GM18858 (cell line): Measurements from ENCODE around the gene HEYL.
"Not testable (repeated sequence)": the region's sequence is repeated elsewhere in the genome, so short reads cannot be mapped to it uniquely, and the experiment has no call there.

Experiments used
- ATAC-seq: cut with Tn5 transposase; IDR thresholded peaks from one replicate; pipeline ENCODE4 v1.9.1; 2021; ENCODE audit not compliant: unreplicated experiment

The HEYL gene

GRCh38 chr1:39609618-39610331 is 29.7 kb downstream of the HEYL start:
- no peak for ATAC-seq

GRCh38 chr1:39608921-39609320 is 30.5 kb downstream of the HEYL start:
- ATAC-seq = no peak

- ATAC-seq = not testable (repeated sequence)
These were observed 35.8 kb downstream of the HEYL start for GRCh38 chr1:39603677-39604076.

- not testable (repeated sequence) for ATAC-seq
These were observed 37.7 kb downstream of the HEYL start for GRCh38 chr1:39601667-39602255.

GRCh38 chr1:39596163-39596562 is 43.3 kb downstream of the HEYL start:
- ATAC-seq = no peak

DNA sequence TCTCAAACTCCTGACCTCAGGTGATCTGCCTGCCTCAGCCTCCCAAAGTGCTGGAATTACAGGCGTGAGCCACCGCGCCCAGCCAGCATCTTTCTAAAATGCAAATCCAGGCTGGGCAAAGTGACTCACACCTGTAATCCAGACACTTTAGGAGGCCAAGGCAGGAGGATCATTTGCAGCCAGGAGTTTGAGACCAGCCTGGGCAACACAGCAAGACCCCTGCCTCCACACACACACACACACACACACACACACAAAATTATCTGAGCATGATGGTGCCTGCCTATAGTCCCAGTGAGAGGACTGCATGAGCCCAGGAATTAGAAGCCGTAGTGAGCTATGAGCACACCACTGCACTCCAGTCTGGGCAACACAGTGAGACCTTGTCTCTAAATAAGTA is 46.1 kb downstream of the HEYL start:
- no peak for ATAC-seq

DNA sequence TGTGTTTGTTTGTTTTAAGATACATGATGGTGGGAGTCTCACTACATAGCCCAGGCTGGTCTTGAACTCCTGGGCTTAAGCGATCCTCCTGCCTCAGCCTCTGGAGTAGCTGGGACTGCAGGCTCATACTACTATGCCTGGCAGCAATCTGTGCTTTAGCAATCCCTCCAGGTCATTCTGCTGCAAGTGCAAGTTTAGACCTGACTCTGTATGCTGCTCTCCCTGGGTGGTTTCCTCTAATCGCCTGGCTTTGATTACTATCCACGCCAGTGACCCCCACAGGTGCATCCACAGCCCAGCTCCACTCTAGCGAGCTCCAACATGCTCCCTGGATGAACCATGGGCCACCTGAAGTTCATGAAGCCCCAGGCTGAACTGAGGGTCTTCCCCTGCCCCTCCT is 47.4 kb downstream of the HEYL start:
- no peak for ATAC-seq

DNA sequence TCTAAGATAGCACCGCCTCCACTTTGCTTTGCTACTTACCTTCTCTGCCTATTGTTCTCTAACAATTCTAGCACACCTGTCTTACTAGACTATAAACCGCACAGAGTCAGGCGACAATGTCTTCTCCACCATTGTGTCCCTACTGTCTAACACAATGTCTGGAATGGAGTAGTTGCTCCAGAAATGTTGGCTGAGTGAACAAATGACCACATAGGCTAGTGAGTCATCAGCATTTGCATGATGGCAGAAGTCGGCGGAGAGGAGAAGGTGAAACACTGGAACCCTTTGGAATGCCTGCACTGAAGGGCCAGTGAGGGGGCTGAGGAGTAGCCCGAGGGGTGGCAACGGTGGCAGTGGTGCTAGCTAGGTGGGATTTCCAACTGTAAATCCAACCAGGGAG is 48.9 kb downstream of the HEYL start:
- ATAC-seq = no peak

- no peak for ATAC-seq
These were observed 53.5 kb downstream of the HEYL start for GRCh38 chr1:39585933-39586332.

GRCh38 chr1:39576016-39576657 is 63.3 kb downstream of the HEYL start:
- ATAC-seq = no peak

GRCh38 chr1:39575191-39576015 is 64.0 kb downstream of the HEYL start:
- ATAC-seq = no peak

DNA sequence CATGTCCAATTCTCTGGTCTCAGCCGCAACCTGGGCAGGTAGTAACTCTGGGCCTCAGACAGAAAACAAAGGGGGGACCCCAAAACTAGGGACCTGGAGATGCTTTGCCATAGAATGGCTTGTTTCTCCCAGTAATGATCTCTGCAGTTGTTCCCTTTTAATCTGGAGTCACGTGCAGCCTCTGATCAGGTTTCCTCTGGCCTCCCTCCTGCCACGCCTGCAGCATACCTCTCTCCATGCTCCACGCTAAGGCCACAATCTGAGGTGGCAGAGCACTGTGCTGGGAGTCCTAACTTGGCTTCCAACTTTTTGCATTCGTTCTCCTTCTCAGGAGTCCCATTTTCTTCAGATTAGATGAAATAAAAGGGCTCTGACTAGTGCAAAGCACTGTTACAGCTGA is 64.8 kb downstream of the HEYL start:
- no peak for ATAC-seq
